Stimulated activated CD4-positive, alpha-beta T cell treated with anti-CD3 and anti-CD28 coated beads, TNF-alpha, amount 100 ng/mL, for 4 hours (primary cell): ENCODE data around the gene FURIN.
"Not testable (repeated sequence)": the region's sequence is repeated elsewhere in the genome, so short reads cannot be mapped to it uniquely, and the experiment has no call there.

Source experiments
- DNase-seq, 3 experiments: peaks; one replicate each; pipeline ENCODE4 v3.0.0-alpha.2; 2020; ENCODE audit warnings: low read depth in 3 of 3

The FURIN gene

GRCh38 chr15:90882781-90883525 lies 14.6 kb downstream of the FURIN start:
- no peak for DNase-seq

- no peak for DNase-seq
Observed at GRCh38 chr15:90883526-90883975, 15.2 kb downstream of the FURIN start.

- no peak for DNase-seq
Observed at GRCh38 chr15:90883976-90884718, 15.8 kb downstream of the FURIN start, which contains the start of gene FES. Gene FES (plus strand): TSS chr15:90884504. CDS start chr15:90885046, 542 bp downstream.

- no peak for DNase-seq
Observed at GRCh38 chr15:90884719-90885431, 16.5 kb downstream of the FURIN start.

DNA sequence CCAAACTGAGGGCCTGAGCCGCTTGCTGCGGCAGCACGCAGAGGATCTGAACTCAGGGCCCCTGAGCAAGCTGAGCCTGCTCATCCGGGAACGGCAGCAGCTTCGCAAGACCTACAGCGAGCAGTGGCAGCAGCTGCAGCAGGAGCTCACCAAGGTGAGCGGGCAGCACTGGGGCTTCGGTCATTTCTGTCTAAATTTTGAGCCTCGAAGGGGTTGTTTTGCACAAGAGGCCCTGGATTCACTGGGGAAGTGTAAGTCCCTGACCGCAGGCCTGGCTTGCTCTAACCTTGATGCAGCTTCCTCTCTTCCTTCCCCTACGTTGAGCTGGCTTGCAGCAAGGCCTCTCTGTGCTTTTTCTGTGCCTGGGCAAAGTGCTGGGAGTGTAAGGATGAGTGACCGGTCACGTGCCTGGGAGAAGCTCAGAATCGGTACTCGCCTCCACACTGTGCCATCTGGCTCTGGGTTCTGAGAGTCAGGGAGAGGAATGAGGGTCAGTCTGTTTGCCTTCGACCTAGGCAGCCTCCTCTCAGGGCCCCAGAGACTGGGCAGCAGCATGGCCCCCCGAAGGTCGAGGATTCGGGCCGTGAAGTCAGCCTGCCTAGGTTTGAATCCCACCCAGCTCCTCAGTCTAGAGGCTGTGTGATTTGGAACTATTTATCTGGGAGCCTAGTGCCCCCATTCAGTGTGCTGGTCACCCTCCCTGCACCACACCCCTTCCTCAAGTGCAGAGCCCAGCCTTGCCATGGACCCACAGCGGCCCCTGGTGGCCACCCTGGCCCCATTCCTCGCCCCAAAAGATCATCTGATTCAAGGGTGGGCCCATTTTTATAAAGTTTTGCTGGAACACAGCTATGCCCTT lies 17.3 kb downstream of the FURIN start:
- peak; percentile 56 to 77 (median 72) for DNase-seq

- no peak for DNase-seq
Observed at GRCh38 chr15:90886291-90886614, 17.9 kb downstream of the FURIN start.

DNA sequence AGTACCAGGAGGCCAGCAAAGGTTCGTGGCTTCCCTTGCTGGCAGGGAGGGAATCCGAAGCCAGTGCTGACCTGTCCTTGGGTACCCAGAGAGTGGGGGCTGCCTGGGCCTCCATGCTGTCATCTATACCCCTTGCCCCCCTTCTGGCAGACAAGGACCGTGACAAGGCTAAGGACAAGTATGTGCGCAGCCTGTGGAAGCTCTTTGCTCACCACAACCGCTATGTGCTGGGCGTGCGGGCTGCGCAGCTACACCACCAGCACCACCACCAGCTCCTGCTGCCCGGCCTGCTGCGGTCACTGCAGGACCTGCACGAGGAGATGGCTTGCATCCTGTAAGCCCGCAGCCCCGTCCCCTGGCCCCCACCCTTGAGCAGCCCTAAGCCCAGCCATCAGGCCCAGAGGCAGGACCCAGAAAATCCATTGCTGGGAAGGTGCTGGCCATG lies 18.7 kb downstream of the FURIN start:
- no peak for DNase-seq

DNA sequence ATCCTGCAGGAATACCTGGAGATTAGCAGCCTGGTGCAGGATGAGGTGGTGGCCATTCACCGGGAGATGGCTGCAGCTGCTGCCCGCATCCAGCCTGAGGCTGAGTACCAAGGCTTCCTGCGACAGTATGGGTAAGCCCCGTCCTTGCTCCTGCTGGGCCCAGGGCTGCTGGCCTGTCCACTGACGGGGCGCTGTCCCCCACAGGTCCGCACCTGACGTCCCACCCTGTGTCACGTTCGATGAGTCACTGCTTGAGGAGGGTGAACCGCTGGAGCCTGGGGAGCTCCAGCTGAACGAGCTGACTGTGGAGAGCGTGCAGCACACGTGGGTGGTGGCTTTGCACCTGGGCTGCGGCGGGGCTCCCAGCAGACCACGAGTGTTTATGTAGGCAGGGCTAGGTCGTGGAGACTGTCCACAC lies 20.9 kb downstream of the FURIN start:
- no peak for DNase-seq

- DNase-seq, result no peak
Observed at GRCh38 chr15:90889736-90890456, 21.5 kb downstream of the FURIN start.

DNA sequence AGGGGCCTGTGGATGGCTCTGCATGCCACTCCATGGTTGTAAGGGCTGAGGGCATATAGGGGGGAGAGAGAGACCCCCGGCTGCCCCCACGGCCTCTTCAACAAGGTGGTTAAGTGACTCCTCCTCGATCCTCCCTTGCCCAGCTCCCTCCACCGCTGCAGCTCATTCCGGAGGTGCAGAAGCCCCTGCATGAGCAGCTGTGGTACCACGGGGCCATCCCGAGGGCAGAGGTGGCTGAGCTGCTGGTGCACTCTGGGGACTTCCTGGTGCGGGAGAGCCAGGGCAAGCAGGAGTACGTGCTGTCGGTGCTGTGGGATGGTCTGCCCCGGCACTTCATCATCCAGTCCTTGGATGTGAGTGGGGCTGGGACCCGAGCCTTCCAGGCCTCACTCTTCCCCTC lies 22.5 kb downstream of the FURIN start:
- DNase-seq, result no peak

DNA sequence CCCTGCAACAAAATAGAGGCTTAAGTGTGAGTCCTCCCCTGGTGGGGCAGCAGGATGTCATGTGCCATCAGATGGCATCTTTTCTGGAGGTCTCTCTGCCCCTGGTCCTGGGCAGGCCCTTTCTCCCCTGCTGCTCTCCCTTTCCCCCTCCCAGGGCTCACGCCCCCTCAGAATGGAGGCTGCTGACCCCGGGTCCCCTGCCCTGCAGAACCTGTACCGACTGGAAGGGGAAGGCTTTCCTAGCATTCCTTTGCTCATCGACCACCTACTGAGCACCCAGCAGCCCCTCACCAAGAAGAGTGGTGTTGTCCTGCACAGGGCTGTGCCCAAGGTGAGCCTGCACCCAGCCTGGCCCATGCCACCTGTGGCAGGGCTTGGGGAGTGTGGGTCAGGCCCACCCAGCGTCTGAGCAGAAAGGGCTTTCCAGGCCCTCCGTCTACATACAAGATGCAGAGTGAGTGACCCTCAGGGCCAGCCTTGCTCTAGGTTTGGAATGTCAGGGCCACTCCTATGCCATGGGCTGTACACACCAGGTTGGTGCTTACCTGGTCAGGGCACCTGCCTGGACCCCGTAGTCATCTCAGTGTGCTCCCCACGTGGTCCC lies 23.1 kb downstream of the FURIN start:
- DNase-seq, result no peak

- no peak for DNase-seq
Observed at GRCh38 chr15:90892023-90892422, 23.6 kb downstream of the FURIN start.

GRCh38 chr15:90892498-90893174 lies 24.2 kb downstream of the FURIN start:
- no peak for DNase-seq

- no peak for DNase-seq
Observed at GRCh38 chr15:90893175-90894090, 25.0 kb downstream of the FURIN start.

DNA sequence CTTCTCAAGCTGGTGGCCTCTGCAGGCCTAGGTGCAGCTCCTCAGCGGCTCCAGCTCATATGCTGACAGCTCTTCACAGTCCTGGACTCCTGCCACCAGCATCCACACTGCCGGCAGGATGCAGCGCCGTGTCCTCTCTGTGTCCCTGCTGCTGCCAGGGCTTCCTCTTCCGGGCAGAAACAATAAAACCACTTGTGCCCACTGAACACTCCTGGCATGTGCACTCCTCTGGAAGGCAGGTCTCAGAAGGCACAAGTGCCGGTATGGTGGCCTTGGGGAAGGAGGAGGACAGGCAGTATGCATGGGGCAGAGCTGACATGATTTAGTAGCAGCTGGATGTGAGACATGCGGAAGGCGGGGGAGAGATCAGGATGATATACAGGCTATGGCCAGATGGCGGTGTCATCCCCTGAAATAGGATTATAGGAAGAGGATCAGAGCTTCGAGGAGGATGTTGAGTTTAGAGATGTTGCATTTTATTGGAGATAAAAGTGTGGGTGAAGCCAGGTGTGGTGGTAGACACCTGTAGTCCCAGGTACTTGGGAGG lies 27.3 kb downstream of the FURIN start:
- DNase-seq, result no peak

GRCh38 chr15:90897131-90897655 lies 28.8 kb downstream of the FURIN start:
- DNase-seq, result not testable (repeated sequence)

GRCh38 chr15:90901175-90902039 lies 33.0 kb downstream of the FURIN start:
- DNase-seq, result no peak
